GM12801 (cell line): ENCODE measurements around the gene KCNMB2.

Source experiments
- TF ChIP-seq, protein P1 (sequence below): IDR thresholded peaks from one replicate; pipeline ENCODE4 v1.5.1; 2011; ENCODE audit warnings: control low read depth; ENCODE audit not compliant: insufficient read length; ENCODE audit errors: extremely low read depth

Gene KCNMB2

GRCh38 chr3:178584722-178585380, 48.6 kb downstream of the KCNMB2 start:
- TF ChIP-seq, protein P1, sequence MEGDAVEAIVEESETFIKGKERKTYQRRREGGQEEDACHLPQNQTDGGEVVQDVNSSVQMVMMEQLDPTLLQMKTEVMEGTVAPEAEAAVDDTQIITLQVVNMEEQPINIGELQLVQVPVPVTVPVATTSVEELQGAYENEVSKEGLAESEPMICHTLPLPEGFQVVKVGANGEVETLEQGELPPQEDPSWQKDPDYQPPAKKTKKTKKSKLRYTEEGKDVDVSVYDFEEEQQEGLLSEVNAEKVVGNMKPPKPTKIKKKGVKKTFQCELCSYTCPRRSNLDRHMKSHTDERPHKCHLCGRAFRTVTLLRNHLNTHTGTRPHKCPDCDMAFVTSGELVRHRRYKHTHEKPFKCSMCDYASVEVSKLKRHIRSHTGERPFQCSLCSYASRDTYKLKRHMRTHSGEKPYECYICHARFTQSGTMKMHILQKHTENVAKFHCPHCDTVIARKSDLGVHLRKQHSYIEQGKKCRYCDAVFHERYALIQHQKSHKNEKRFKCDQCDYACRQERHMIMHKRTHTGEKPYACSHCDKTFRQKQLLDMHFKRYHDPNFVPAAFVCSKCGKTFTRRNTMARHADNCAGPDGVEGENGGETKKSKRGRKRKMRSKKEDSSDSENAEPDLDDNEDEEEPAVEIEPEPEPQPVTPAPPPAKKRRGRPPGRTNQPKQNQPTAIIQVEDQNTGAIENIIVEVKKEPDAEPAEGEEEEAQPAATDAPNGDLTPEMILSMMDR = no peak

DNA sequence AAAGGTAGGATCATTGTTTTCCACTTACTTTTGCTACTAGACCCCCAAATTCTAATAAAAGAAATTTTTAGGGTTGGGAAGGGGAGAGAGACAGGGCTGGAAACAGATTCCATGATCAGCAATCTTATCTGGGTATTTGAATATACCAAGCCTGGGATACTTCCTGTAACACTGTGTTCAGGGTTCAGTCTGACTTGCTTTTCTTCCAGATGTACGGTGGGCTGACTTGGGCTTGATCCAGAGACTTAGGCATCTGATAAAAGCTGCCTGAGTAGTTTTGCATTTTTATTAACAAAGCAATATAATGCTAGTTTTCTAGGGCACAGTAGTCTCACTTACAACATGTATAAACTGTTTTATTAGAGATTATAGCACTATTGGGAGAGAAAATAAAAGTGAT, 49.2 kb downstream of the KCNMB2 start:
- TF ChIP-seq, protein P1 = no peak

- TF ChIP-seq, protein P1 = no peak
These were observed 49.8 kb downstream of the KCNMB2 start for GRCh38 chr3:178586076-178586475.

GRCh38 chr3:178588628-178589027, 52.4 kb downstream of the KCNMB2 start:
- TF ChIP-seq, protein P1 = no peak

GRCh38 chr3:178593786-178594185, 57.5 kb downstream of the KCNMB2 start:
- TF ChIP-seq, protein P1 = no peak

DNA sequence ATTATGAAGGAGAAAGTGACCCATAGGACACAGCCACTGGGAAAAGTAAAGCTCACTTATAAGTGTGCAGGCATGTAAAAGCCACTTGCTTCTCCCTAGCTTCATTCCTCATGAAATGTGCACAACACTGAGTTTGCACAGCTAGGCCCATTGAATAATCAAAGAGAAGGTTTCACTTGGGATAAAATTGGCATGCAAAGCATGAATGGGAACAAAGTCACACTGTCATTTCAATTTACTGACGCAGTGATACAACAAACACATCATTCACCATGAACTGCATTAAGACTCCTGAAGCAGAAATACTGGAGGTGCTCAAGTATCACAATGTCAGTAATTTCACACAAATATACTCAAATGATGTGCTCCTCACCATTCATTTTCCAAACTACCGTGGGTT, 61.1 kb downstream of the KCNMB2 start:
- TF ChIP-seq, protein P1 = no peak

DNA sequence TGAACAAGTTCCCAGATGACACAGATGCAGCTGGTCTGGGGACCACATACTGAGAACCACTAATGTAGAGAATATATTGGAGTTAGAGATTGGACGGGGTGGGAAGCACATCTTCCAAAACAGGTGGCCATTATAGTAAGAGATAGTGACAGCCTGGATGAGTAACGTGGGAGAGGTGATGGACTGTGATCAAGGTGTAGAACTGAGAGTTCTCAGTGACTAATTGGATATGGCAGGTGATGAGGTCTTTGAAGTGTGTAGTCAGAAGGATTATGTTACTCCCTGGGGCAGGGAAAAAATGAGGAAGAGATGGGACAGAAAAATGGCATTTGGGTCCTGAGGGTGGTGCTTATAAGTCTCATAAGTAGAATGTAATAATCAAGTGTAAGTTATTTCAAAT, 66.6 kb downstream of the KCNMB2 start:
- TF ChIP-seq, protein P1 = no peak

GRCh38 chr3:178603735-178604134, 67.5 kb downstream of the KCNMB2 start:
- TF ChIP-seq, protein P1 = no peak
